Measurements from ENCODE around the gene FBXO10.
"Not testable (repeated sequence)": the region's sequence is repeated elsewhere in the genome, so short reads cannot be mapped to it uniquely, and the experiment has no call there.

Gene FBXO10

GRCh38 chr9:37538099-37538498 is 38.1 kb downstream of the FBXO10 start:
- in situ Hi-C loops (cut with HindIII; ENCODE audit: low pct_unique_long_range_greater_than_20kb, low sequenced_read_pairs): no loop called here
- TF ChIP-seq JUND (IDR thresholded peaks at IDR 0.05; ENCODE audit: low read depth): no peak
- no peak for DNase-seq (ENCODE audit: low read depth in 1 of 2, low spot score in 1 of 2)

- DNase-seq (ENCODE audit: low read depth in 1 of 2, low spot score in 1 of 2): no peak
- TF ChIP-seq JUND (IDR thresholded peaks at IDR 0.05; ENCODE audit: low read depth): no peak
- in situ Hi-C loops (cut with HindIII; ENCODE audit: low pct_unique_long_range_greater_than_20kb, low sequenced_read_pairs): no loop called here
Measured at GRCh38 chr9:37534901-37535300, 41.3 kb downstream of the FBXO10 start.

DNA sequence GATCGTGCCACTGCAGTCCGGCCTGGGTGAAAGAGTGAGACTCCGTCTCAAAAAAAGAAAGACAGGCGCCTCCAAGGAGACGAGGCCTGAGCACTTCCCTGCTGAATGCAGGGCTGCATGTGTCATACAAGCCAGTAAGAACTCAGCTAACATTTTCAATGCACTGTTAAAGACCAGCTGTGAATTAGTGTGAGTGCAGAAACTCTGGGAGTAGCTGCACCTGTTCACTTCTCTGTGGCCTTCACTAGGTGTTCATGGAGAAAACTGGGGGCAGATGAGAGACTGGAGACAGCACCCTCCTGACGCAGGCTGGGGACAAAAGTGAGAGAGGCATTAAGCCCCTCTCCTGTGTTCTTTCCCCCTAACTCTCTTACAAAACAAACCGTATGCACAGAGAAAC is 41.8 kb downstream of the FBXO10 start:
- TF ChIP-seq JUND (IDR thresholded peaks at IDR 0.05; ENCODE audit: low read depth): no peak
- in situ Hi-C loops (cut with HindIII; ENCODE audit: low pct_unique_long_range_greater_than_20kb, low sequenced_read_pairs): no loop called here
- no peak for DNase-seq (ENCODE audit: low read depth in 1 of 2, low spot score in 1 of 2)

DNA sequence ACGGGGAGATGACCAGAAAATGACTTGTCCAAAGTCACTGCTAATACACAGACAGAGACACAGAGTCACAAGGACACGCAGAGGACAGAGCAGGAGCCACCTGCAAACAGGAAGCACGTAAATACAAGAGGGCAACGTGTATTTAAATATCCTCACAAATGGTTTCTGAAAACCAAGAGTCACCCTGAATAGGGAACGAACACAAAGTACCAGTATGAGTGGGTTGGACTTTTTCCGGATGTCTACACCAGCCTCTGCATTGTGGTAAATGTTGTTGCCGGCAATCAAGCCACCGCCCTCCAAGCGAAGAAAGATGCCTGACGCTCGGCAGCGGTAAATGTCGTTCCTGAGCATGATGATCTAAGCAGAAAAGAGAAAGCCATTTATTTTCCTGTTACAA is 44.5 kb downstream of the FBXO10 start:
- in situ Hi-C loops (cut with HindIII; ENCODE audit: low pct_unique_long_range_greater_than_20kb, low sequenced_read_pairs): no loop called here
- DNase-seq (ENCODE audit: low read depth in 1 of 2, low spot score in 1 of 2): no peak
- no peak for TF ChIP-seq JUND (IDR thresholded peaks at IDR 0.05; ENCODE audit: low read depth)

DNA sequence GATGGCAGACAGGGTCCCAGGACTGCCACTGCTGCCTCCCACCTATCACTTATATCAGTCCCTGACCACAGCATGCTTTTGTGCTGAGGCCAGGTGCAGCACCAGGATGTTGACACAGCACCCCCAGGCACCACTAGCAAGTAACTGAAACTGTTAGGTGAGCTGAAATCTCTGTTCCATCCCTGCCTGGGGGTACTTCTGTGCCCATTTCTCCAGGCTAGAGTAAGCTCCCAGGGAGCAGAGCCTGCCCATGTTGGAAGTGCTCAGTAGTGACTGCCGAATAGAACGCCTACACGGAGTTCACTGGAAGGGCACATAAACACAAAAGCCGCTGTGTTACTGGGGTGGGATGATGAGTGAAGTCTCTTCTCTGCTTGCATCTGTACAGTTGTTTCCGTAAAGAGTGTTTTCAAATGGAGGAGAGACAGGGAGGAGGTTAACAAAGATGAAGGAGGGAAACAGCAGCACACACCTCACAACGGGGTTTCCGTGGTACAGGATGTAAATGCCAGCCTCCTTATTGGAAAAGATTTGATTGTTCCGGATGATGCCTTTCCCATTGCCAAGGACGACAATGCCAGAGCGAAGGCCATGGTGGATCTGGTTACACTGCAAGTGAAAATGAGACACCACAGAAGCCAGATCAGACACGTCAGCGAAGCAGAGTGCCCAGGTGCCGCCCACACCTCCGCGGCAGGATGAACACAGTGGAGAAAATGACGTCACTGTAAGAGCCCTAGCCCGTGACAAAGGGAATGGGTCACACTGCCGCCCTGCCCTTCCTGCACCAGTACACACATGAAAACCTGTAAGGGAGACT is 47.3 kb downstream of the FBXO10 start:
- in situ Hi-C loops (cut with HindIII; ENCODE audit: low pct_unique_long_range_greater_than_20kb, low sequenced_read_pairs): no loop called here
- no peak for DNase-seq (ENCODE audit: low read depth in 1 of 2, low spot score in 1 of 2)

DNA sequence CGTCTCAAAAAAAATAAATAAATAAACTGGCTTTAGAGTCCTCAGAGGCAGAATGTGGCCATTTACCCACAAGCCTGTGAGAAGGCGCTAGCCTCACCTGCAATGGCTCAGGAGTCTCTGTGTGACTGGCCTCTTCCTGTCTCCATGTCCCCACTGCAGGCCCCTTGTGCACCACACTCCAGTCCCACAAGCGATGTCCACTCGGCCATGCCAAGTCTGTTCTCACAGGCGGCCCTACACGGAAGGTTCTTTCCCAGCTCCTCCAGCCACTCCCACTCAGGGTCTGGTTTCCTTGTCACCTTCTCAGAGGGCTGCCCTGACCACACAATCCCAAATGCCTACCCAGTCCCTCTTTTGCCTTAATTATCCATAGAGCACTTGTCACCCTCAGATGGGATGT is 52.3 kb downstream of the FBXO10 start:
- DNase-seq (ENCODE audit: low read depth in 1 of 2, low spot score in 1 of 2): no peak
- in situ Hi-C loops (cut with HindIII; ENCODE audit: low pct_unique_long_range_greater_than_20kb, low sequenced_read_pairs): no loop called here
- no peak for TF ChIP-seq JUND (IDR thresholded peaks at IDR 0.05; ENCODE audit: low read depth)

More for the DNA sequence above, 47.3 kb downstream of the FBXO10 start:
- no peak for TF ChIP-seq JUND (IDR thresholded peaks at IDR 0.05; ENCODE audit: low read depth)

DNA sequence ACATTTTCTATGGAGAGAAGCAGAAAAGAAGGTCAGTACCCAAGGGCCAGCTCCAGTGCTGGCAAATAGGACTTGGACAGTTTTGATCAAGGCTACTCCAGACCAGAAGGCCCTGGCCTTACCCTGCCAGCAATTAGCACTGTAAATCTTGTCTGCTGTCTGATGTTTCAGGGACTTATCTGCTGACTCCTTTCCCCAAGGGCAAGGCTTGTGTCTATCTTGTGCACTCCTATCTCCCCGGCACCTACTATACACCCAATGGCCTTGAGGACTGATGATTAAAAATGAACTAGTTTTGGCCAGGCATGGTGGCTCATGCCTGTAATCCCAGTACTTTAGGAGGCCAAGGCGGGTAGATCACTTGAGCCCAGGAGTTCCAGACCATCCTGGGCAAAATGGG is 53.2 kb downstream of the FBXO10 start:
- in situ Hi-C loops (cut with HindIII; ENCODE audit: low pct_unique_long_range_greater_than_20kb, low sequenced_read_pairs): no loop called here
- TF ChIP-seq JUND (IDR thresholded peaks at IDR 0.05; ENCODE audit: low read depth): no peak
- no peak for DNase-seq (ENCODE audit: low read depth in 1 of 2, low spot score in 1 of 2)

- no peak for DNase-seq (ENCODE audit: low read depth in 1 of 2, low spot score in 1 of 2)
- TF ChIP-seq JUND (IDR thresholded peaks at IDR 0.05; ENCODE audit: low read depth): no peak
- in situ Hi-C loops (cut with HindIII; ENCODE audit: low pct_unique_long_range_greater_than_20kb, low sequenced_read_pairs): no loop called here
Measured at GRCh38 chr9:37521111-37521510, 55.1 kb downstream of the FBXO10 start.

DNA sequence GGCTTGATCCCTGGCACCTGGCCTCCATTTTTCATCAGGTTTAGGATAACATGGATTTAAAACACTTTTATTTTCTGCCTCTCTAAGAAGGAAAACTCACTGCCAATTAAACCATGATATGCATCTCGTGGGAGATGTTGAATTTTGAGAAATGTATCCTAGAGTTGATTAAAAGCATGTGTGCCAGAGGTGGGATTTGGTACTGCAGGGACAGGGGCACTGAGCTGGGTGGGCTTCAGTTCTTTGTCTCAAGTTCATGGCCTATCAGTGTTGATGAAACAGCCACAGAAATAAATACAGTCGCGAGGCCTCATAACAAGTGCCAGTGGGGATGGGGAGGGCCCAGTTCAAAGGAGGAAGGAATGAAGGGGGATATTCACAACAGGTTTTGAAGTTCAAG is 55.5 kb downstream of the FBXO10 start:
- no peak for DNase-seq (ENCODE audit: low read depth in 1 of 2, low spot score in 1 of 2)
- in situ Hi-C loops (cut with HindIII; ENCODE audit: low pct_unique_long_range_greater_than_20kb, low sequenced_read_pairs): no loop called here
- no peak for TF ChIP-seq JUND (IDR thresholded peaks at IDR 0.05; ENCODE audit: low read depth)

- in situ Hi-C loops (cut with HindIII; ENCODE audit: low pct_unique_long_range_greater_than_20kb, low sequenced_read_pairs): no loop called here
- no peak for TF ChIP-seq JUND (IDR thresholded peaks at IDR 0.05; ENCODE audit: low read depth)
- no peak for DNase-seq (ENCODE audit: low read depth in 1 of 2, low spot score in 1 of 2)
Measured at GRCh38 chr9:37517923-37518322, 58.3 kb downstream of the FBXO10 start.

GRCh38 chr9:37515620-37516258 is 60.4 kb downstream of the FBXO10 start:
- in situ Hi-C loops (cut with HindIII; ENCODE audit: low pct_unique_long_range_greater_than_20kb, low sequenced_read_pairs): no loop called here
- no peak for TF ChIP-seq JUND (IDR thresholded peaks at IDR 0.05; ENCODE audit: low read depth)
- DNase-seq (ENCODE audit: low read depth in 1 of 2, low spot score in 1 of 2): no peak

DNA sequence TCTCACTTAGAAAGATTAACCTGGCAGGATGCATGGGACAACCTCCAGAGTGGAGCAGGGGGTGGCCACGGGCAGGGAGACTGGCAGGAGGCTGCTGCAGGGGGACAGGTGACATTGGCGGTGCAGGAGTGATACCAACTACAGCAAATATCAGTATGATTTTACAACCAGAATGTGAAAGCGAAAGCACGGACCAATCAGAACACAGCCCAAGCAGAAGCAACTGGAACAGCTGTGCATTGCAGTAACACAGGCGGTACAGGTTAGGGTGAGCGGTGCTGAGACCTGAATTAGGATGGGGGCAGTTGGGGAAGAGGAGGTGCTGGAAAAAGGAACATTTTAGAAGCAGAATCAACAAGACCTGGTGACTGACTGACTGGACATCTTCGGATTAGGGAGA is 61.2 kb downstream of the FBXO10 start:
- in situ Hi-C loops (cut with HindIII; ENCODE audit: low pct_unique_long_range_greater_than_20kb, low sequenced_read_pairs): no loop called here
- no peak for TF ChIP-seq JUND (IDR thresholded peaks at IDR 0.05; ENCODE audit: low read depth)
- no peak for DNase-seq (ENCODE audit: low read depth in 1 of 2, low spot score in 1 of 2)

- DNase-seq (ENCODE audit: low read depth in 1 of 2, low spot score in 1 of 2); in situ Hi-C loops (cut with HindIII; ENCODE audit: low pct_unique_long_range_greater_than_20kb, low sequenced_read_pairs): not testable (repeated sequence)
Measured at GRCh38 chr9:37514415-37514814, 61.8 kb downstream of the FBXO10 start.

Data from T47D (cell line).